ENCODE results near the gene RHBDL3.

DNA sequence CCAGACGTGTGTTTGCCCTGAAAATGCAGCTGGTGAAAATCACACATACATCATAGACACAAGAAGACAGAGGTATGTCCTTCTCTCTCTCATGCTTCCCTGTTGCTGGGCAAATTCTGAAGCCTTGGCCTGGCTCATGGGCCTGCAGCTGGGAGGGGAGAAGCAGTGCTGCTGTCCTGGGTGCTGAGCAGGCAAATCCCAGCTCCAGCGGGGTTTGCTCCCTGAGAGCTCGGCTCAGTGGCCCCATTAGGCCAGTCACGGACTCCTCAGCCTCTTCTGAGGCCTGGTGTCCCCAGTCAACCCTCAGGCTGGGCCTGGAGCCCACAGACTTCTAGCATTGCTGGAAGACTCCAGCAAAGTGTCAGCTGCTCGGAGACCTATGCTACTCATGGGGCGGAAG, 11.7 kb downstream of the RHBDL3 start:
- TF ChIP-seq, protein P1, sequence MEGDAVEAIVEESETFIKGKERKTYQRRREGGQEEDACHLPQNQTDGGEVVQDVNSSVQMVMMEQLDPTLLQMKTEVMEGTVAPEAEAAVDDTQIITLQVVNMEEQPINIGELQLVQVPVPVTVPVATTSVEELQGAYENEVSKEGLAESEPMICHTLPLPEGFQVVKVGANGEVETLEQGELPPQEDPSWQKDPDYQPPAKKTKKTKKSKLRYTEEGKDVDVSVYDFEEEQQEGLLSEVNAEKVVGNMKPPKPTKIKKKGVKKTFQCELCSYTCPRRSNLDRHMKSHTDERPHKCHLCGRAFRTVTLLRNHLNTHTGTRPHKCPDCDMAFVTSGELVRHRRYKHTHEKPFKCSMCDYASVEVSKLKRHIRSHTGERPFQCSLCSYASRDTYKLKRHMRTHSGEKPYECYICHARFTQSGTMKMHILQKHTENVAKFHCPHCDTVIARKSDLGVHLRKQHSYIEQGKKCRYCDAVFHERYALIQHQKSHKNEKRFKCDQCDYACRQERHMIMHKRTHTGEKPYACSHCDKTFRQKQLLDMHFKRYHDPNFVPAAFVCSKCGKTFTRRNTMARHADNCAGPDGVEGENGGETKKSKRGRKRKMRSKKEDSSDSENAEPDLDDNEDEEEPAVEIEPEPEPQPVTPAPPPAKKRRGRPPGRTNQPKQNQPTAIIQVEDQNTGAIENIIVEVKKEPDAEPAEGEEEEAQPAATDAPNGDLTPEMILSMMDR (IDR thresholded peaks at IDR 0.05; ENCODE audit: poor library complexity) = no peak
- no peak for TF ChIP-seq EZH2 (IDR thresholded peaks at IDR 0.05; ENCODE audit: borderline replicate concordance)
- TF ChIP-seq EZH2phosphoT487 (IDR thresholded peaks at IDR 0.05; ENCODE audit: low read depth, severe bottlenecking, unreplicated experiment) = no peak

Measured in hepatocyte (in vitro differentiated cells).